GM12801 (cell line): Measurements from ENCODE around the gene PITX1.

Experiments used
- CTCF ChIP-seq: IDR thresholded peaks from one replicate; pipeline ENCODE4 v1.5.1; 2011; ENCODE audit warnings: control low read depth; ENCODE audit not compliant: insufficient read length; ENCODE audit errors: extremely low read depth

The PITX1 gene

DNA sequence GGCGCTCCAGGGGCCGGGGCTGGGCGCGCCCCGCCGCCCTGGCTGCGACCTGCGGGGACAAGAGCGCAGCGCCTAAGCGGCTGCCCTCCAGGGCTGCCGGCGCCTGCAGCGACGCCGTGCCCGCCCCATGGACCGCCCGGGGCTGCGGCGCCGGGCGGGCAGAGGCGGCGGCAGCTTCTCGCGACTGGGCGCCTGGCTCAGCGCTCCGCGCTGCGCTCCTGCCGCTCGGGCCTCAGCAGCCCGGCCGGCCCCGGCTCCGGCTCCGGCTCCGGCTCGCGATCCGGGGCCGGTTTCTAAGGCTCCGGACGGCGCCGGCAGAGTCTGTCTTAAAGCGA is at the start of gene PITX1:
Gene PITX1 (minus strand): TSS at position 328 of the 335 bp plus-strand sequence. CDS start 347 bp downstream, outside the sequence.
- no peak for TF ChIP-seq CTCF

GRCh38 chr5:135081240-135081639 is 47.2 kb upstream of the PITX1 start:
- no peak for TF ChIP-seq CTCF

- no peak for TF ChIP-seq CTCF
Measured at GRCh38 chr5:135079760-135080159, 45.7 kb upstream of the PITX1 start.

DNA sequence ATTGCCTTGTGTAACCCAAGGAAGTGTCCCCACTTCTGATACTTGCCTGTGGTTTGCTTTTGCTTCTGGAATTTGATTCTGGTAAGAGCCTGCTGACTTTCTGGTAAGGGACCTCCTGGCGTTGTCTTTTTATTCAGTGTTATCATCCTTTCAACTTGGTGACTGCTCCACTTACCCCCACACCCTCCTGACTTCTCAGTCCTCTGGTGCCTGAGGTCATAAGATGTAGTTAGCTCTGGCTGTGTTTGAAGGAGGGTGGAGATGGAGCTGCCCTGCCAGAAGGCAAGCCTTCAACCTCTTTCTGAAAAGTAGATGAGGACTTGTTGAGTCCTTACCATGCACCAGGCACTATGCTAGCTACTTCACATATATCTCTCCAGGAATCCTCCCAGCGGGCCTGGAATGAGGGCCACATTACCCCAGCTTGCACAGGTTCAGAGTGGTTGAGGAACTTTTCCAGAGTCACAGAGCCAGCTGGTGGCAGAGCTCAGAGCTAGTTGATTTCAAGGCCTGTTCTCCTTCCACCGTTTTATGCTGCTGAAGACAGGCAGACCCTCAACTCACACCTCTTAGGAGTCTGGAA is 45.2 kb upstream of the PITX1 start:
- TF ChIP-seq CTCF: no peak

DNA sequence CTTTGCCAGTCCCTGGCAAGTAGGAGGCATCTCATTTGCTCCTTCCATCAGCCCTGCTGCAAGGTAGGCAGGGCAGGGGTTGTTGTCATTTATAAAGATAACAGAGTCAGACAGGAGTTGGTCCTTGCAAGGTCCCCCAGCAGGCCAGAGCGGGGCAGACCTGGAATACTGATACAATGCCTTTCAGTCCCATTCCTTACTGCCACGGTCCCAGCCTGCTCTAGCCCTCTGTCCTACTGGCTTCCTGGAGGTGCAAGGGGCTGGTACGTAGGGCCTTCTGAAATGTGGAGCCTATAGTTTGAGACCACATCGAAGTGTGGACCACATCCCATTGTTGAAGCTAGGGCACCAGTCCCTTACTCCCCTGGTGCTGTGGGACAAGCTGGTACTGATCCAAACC is 42.8 kb upstream of the PITX1 start:
- TF ChIP-seq CTCF: no peak

- no peak for TF ChIP-seq CTCF
Measured at GRCh38 chr5:135076051-135076491, 42.0 kb upstream of the PITX1 start.

DNA sequence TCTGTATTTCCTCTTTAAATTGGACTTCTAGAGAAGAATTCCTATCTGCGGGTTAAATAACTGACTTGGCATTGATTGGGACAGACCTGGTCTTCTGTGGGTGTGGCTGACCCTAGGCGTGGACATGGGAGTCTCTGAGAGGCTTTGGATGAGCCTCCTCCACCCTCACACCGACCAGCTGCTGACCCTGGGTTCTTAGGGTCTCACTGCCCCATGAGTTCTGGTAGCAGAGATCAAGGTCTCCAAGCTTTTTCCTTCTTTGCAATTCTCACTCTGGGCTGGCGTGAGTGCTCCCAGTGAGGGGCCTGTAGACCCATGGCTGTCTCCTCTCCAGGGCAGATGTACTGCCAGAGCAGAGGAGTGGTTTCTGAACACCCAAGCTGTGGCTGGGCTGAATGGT is 41.6 kb upstream of the PITX1 start:
- TF ChIP-seq CTCF: no peak
